IPS-NIHi11 (cell line): Measurements from ENCODE around the gene MAJIN.
"Not testable (repeated sequence)": the region's sequence is repeated elsewhere in the genome, so short reads cannot be mapped to it uniquely, and the experiment has no call there.

Experiments
- DNase-seq: peaks from one replicate; pipeline ENCODE4 v3.0.0; 2012; ENCODE audit warnings: mixed read lengths, low spot score

Gene MAJIN, protein sequence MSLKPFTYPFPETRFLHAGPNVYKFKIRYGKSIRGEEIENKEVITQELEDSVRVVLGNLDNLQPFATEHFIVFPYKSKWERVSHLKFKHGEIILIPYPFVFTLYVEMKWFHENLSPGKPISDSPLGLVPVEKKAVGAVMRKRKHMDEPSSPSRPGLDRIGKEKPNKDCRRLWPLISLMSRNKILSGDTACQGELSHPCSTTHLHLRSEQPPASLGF

GRCh38 chr11:64971421-64972233, at the start of gene MAJIN:
Gene MAJIN (minus strand): TSS chr11:64972108. CDS start chr11:64959405, 12,703 bp downstream.
- peak; percentile 52 for DNase-seq

GRCh38 chr11:65021509-65021908, 49.6 kb upstream of the MAJIN start:
- no peak for DNase-seq

DNA sequence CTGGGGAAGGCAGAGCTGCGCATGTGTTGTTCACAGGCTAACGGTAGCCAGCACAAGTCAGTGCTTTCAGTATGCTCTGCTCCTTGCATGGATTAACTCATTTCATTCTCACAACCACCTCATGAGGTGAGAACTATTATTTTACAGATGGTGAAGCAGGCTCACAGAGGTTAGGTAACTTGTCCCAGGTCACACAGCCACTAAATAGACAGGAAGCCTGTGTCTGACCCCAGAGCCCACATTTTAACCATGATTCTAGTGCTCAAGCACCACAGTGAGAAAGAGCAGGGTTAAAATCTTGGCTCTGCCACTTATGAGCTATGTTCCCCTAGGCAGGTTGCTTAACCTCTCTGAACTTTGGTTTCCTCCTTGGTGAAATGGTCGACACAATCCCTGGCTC, 49.1 kb upstream of the MAJIN start:
- DNase-seq: no peak

DNA sequence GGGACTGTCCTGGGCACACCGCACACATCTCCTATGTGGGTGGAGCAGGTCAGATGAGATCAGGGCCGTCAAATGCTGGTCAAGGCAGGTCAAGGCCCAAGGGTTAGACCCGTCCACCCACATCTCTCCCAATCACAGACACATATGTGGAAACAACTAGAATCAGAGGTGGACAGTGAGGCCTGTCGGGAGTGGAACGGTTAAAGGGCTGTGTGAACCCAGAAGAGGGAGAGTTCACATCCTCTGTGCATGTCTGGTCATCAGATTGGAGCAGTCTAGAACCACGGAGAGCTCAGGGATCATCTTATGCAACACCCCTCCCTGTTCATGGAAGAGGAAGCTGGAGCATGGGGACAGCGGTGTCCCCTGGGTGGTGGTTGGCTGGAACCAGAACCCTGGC, 47.9 kb upstream of the MAJIN start:
- DNase-seq: no peak

DNA sequence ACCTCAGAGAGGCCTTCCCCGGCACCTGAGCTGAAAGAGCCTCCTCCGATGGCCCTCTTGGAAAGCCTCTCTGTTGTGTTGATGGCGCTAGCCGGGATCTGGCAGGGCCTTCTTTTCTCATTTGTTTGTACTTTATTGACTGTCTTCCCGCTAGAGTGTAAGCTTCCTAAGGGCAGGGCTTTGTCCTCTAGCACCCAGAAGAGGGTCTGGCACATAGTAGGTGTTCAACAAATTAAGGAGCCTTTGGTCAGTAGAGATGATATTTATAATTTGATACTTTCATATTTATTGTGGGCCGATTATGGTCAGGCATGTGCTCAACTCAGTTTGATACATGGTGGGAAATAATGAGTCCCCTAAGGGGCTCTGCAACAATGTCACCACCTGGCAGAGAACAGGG, 46.0 kb upstream of the MAJIN start:
- DNase-seq: no peak

DNA sequence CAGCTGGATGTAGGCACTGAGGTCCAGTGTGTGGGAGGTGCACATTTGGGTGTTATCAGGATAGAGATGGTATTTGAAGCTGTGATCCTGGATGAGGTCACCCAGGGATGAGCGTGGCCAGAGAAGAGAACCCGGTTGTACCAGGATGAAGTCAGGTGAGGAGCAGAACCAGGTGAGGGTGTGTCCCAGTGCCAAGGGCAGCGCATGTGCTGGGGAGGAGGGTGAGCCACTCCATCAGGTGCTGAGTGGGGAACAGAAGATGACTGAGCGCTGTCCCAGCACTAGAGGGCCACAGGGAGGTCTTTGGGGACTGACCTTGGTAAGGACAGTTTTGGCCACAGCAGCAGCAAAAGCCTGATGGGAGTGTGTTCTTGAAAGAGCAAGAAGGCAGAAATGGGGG, 44.8 kb upstream of the MAJIN start:
- DNase-seq: no peak

DNA sequence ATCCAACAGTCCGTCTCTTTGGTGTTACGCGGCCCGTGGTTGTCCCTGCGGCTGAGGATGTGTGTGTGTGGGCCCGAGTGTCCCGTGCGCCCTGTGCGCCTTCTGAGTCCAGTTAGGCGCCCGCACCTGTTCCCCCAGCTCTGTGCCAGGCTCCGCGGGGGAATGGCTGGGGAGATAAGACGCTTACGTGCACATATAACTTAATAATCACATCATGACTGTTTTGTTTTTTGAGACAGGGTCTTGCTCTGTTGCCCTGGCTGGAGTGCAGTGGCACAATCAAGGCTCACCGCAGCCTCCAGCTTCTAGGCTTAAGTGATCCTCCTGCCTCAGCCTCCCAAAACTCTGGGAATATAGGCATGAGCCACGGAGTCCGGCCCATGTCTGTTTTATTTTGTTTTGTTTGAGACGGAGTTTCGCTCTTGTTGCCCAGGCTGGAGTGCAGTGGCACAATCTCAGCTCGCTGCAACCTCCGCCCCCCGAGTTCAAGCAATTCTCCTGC, 42.9 kb upstream of the MAJIN start:
- DNase-seq: no peak

DNA sequence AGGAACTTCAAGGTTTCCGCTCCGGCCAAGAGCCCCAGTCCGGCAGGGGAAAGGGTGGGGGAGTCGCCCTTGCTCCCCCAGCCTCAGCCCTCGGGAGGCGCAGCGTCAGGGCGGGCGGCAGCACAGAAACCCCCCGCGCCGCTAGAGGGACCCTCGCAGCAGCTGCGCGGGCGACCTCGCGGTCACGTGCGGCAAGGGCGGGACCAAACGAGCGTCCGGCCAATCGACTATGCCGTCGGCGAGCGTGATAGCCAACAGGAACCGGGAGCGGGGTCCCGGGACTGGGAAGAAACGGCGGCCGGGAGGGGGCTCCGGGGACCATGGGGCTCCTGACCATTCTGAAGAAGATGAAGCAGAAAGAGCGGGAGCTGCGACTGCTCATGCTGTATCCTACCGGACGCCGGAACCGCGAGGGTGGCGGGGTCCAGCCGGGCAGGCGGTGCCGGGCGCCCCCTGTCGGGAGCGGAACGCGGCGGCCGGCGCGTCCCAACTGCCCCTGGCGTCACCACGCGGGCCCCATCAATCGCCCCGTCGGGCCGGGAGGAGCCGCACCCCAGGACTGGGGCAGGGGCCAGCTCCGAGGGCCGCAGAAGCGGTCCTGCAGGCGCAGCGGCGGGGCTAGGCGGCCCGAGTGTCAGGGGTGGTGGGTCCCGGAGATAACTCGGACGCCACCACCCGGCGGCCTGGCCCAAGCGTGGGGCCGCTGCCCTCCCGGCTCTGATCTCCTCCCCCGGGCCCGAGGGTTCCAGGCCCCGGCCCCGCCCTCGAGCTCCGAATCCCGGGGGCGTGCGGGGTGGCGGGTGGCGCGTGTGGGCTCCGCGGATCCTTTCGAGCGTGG, 42.2 kb upstream of the MAJIN start, which contains the start of gene ARL2:
Gene ARL2, plus strand, starts transcription at position 273 of the 838 bp plus-strand sequence. Its CDS starts 48 bp downstream, at position 321.
- peak; percentile 97 for DNase-seq

DNA sequence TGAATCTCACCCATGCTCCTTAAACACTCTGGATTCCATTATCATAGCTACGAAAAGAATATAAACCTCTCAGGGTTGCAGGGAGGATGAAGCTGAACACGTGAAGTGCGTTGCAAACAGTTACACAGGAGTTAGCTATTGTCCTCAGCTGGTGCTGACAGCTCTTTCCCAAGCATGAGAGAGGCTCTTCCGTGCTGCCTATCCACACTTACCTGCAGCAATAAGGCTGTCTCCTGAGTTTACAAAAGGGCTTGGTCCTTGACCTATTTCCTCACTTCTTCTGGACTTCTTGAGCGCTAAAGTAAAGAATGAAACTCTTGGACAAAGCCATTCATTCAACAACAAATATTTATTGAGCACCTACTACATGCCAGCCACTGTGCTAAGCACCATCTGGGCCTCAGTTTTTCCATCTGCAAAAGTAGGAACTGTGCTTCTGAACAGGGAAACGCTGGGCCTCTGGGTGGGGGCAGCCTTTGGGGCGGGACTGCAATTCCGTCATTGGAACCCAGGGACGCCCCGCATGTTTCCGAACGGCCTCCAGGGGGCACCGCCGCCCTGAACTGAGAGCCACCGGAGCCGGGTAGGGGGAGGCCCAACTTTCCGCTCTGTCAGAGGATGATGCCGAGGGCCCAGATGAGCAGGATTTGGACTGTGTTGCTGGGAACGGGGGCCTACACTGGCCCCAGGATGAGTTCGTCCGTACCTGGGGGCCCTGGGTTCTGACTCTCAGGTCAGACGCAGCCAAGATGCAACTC, 41.4 kb upstream of the MAJIN start:
- DNase-seq: peak; percentile 93

GRCh38 chr11:65008873-65009272, 37.0 kb upstream of the MAJIN start:
- DNase-seq: no peak

- DNase-seq: no peak
These were observed 36.1 kb upstream of the MAJIN start for GRCh38 chr11:65008016-65008415.

DNA sequence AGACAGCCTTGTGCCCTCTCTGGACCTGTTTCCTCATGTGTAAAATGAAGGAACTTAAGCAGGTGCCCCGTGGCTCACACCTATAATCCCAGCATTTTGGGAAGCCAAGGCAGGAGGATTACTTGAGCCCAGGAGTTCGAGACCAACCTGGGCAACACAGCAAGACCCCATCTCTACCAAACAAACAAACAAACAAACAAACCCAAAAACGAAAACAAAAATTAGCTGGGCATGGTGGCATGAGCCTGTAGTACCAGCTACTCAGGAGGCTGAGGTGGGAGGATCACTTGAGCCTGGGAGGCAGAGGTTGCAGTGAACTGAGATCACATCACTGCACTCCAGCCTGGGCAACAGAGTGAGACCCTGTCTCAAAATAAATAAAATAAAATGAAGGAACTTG, 32.1 kb upstream of the MAJIN start:
- not testable (repeated sequence) for DNase-seq

- DNase-seq: peak; percentile 77
These were observed 31.4 kb upstream of the MAJIN start for GRCh38 chr11:65003282-65003681.

DNA sequence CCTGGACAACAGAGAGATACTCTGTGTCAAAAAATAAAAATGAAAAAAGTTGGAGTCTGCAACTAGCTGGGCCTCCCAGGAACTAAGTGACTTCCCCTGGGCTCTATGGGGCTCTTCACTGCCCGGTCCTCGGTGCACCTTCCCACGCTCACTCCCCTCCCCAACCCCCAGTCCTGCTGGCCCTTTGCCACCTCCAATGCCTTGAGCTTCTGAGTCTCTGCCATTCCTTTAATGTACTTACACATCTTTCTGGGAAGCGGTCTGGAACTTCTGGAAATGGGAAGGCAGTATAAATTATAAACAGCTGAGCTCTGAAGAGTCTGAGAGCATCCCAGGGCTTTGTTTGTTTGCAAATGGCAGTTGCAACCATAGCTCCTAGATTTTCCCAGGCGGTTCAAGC, 30.8 kb upstream of the MAJIN start:
- DNase-seq: no peak

GRCh38 chr11:64999478-64999877, 27.6 kb upstream of the MAJIN start:
- no peak for DNase-seq

DNA sequence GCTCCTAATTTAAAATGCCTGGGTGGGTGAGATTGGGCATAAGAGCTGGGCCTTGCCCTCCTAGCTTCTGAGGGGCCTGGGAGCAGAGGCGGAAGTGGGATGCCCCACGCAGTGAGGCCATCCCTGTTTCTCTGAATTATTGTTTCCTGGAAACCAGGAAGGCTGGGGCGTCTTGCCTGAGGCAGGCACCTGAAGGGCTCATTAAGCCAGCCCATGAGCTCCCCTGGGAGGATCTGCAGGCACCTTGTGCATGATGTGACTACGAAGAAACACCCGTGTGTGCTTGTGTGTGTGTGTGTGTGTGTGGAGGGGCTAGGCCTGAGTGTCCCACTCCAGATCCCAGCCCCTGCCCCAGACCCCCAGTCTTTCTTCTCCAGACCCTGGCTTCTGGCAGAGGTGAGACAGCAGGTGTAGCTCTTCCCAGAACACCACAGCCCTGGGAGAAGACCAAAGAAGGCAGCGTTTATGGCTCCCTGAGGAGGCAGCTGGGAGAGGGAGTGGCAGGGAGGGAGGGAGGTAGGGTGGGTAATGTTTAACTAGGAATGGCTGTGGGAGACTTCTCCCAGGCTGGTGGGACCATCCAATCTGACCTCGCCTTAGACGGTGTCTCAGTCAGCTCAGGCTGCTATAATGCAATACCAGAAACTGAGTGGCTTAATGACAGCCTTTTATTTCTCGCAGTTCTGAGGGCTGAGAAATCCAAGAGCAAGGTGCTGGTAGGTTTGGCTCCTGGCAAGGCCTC, 27.0 kb upstream of the MAJIN start:
- DNase-seq: no peak

DNA sequence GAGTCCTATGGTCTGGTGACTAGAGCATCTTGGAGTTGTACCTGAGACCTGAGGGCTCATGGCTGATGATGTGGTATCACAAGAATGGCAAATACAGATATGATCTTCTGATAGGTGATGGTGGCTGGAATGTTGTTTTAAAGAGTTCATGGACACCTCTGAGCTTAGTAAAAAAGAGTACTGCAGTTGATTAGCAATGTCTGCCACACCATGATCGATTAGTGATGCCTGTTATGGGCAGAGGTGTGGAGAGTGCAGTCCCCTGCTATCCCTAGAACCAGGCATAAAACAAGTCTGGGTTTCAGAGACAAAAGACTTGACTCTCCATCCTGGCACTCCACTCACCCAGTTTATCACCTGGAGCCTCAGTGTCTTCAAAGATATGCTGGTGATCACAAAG, 26.2 kb upstream of the MAJIN start:
- DNase-seq: peak; percentile 42

DNA sequence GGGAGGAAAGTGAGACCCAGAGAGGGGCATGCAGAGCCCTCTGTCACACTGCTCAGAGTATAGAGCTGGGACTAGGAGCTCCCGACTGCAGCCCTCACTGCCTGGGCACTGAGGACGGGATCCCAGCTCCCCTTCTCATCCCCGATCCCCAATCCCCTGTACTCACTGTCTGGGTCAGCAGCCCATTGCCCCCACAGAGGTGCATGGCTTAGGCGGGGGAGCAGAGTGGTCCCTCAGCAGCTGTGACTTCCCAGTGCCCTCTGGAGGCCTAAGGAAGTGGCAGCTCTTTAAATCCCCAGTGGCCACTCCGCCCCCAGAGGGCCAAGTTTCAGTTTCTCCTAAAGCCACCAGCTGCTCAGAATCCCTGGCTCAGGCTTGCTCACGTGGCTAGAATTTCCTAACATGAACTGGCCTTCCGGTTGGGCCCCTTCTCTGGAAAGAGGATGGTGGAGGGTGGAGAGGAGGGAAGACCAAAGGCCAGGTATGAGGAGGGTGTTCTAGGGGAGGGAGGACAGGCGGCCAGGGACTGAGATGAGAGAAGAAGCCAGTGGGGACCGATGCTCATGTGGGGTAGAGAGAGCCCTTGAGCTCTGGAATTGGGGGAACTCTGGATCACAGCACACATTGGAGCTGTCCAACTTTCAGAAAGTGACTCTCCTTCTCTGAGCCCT, 24.9 kb upstream of the MAJIN start, which contains the start of gene BATF2:
Gene BATF2, minus strand, starts transcription at position 262 of the 671 bp plus-strand sequence. Its CDS starts 57 bp downstream, at position 205.
- DNase-seq: peak; percentile 92

DNA sequence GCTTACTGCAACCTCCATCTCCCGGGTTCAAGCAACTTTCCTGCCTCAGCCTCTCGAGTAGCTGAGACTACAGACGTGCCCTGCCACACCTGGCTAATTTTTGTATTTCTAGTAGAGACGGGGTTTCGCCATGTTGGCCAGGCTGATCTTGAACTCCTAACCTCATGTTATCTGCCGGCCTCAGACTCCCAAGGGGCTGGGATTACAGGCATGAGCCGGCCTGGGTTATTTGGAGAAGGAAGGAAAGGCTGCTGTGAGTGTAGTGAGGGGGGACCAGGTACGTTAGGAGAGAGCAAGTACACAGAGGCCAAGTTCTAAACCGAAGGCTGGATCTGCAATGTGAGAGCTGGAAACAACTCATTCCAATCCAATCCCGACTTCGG, 24.4 kb upstream of the MAJIN start:
- DNase-seq: no peak

DNA sequence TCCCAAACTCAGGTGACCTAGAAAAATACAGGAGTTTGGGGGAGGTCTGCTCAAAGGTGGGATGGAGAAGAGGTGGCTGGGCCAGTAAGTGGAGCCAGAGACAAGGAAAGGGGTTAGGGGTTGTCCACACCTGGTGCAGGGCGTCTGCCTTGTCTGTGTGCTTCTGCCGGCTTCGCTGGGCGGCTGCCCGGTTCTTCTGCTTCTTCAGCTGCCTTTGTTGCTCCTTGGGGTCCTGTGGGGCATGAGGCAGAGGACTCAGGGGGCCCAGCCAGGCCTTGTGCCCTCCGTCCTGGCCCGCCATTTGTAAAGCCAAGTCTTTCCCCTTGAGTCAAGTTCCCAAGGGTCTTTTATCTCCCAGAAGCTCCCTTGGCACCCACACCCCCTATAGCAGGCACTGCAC, 22.4 kb upstream of the MAJIN start:
- DNase-seq: no peak
